Osteoblast (primary cell): ENCODE measurements around the gene RAG1. TPM values are rescaled to one million over a fixed set of nuclear protein-coding genes. Genes with fewer than 3 reads are reported as not detected.

ENCODE experiments used
- DNase-seq: peaks from one replicate; pipeline ENCODE4 v3.0.0; 2011; ENCODE audit warnings: low spot score, mixed read lengths; ENCODE audit not compliant: insufficient read length; ENCODE audit errors: missing footprints
- H2AFZ ChIP-seq: 2 replicates; pipeline ENCODE4 v1.6.0; 2011; ENCODE audit warnings: mild to moderate bottlenecking, low read length
- H3K27ac ChIP-seq: 2 replicates; pipeline ENCODE4 v1.5.1; 2011; ENCODE audit warnings: mild to moderate bottlenecking, low read depth, low read length, moderate library complexity
- H3K27me3 ChIP-seq: 2 replicates; pipeline ENCODE4 v1.6.0; 2012; ENCODE audit warnings: mild to moderate bottlenecking, control low read depth, inconsistent platforms, low read length, moderate library complexity; ENCODE audit not compliant: insufficient read depth
- H3K36me3 ChIP-seq: 2 replicates; pipeline ENCODE4 v1.5.1; 2011; ENCODE audit warnings: mild to moderate bottlenecking, low read length, control low read depth, moderate library complexity; ENCODE audit not compliant: insufficient read depth
- H3K4me1 ChIP-seq: 2 replicates; pipeline ENCODE4 v1.5.1; 2011; ENCODE audit warnings: mild to moderate bottlenecking, low read length, control low read depth, moderate library complexity; ENCODE audit not compliant: insufficient read depth
- H3K4me2 ChIP-seq: 2 replicates; pipeline ENCODE4 v1.6.0; 2011; ENCODE audit warnings: mild to moderate bottlenecking, low read length; ENCODE audit not compliant: insufficient read depth
- H3K4me3 ChIP-seq: fragments of 200-600 bp; sonication (generic); 3 replicates; pipeline ENCODE4 v1.5.1; 2012; ENCODE audit warnings: mild to moderate bottlenecking, low read length, inconsistent platforms; ENCODE audit not compliant: insufficient read depth
- H3K79me2 ChIP-seq: 2 replicates; pipeline ENCODE4 v1.6.0; 2012; ENCODE audit warnings: mild to moderate bottlenecking, low read length, control low read depth, inconsistent platforms; ENCODE audit not compliant: insufficient read depth
- H3K9me3 ChIP-seq: 2 replicates; pipeline ENCODE4 v1.5.1; 2011; ENCODE audit warnings: low read depth, low read length, control low read depth
- H4K20me1 ChIP-seq: 2 replicates; pipeline ENCODE4 v1.6.0; 2012; ENCODE audit warnings: mild to moderate bottlenecking, low read length, control low read depth; ENCODE audit not compliant: insufficient read depth
- total RNA-seq: library from RNA; depleted of rRNA; stranded (reverse); fragments of >200 nt; gene quantifications from 2 replicates; pipeline ENCODE4 v1.2.3, GENCODE V29; 2012
- TF ChIP-seq, protein P1 (sequence below): IDR thresholded peaks from 2 replicates; pipeline ENCODE4 v1.5.1; 2011; ENCODE audit warnings: mild to moderate bottlenecking, low read depth, low read length, moderate library complexity; ENCODE audit errors: extremely low read depth

Gene RAG1
- total RNA-seq, 1 donor, result 0.36 TPM

DNA sequence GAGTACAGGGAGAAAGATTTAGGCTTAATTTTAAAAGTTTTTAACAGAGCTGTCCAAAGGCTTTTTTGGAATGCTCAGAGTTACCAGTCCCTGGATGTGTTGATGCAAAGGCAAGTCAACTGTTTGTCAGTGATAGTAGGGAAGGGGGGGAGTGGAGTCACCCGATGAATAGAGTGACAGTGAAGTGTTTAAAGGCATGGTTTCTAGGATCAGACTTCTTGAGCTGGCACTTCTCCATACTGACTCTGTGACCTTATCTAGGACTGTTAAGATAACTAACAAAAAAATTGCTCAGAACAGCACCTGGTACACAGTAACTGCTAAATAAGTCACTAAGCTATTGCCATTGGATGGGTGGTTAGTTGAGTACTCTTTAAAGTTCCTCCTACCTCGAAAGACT lies 41.6 kb downstream of the RAG1 start:
- Histone ChIP-seq H4K20me1 (no peaks in the 10 kb centered on the region), H3K27ac (no peak overlapping the region), H3K4me1 (no peaks in the 10 kb centered on the region), H2AFZ (no peak overlapping the region), H3K9me3 (no peaks in the 10 kb centered on the region), H3K27me3 (no peaks in the 10 kb centered on the region), H3K36me3 (no peaks in the 10 kb centered on the region), H3K4me2 (no peak overlapping the region), H3K79me2 (no peaks in the 10 kb centered on the region), H3K4me3 (no peak overlapping the region)
- TF ChIP-seq, protein P1, sequence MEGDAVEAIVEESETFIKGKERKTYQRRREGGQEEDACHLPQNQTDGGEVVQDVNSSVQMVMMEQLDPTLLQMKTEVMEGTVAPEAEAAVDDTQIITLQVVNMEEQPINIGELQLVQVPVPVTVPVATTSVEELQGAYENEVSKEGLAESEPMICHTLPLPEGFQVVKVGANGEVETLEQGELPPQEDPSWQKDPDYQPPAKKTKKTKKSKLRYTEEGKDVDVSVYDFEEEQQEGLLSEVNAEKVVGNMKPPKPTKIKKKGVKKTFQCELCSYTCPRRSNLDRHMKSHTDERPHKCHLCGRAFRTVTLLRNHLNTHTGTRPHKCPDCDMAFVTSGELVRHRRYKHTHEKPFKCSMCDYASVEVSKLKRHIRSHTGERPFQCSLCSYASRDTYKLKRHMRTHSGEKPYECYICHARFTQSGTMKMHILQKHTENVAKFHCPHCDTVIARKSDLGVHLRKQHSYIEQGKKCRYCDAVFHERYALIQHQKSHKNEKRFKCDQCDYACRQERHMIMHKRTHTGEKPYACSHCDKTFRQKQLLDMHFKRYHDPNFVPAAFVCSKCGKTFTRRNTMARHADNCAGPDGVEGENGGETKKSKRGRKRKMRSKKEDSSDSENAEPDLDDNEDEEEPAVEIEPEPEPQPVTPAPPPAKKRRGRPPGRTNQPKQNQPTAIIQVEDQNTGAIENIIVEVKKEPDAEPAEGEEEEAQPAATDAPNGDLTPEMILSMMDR, result no peak
- DNase-seq, result no peak

DNA sequence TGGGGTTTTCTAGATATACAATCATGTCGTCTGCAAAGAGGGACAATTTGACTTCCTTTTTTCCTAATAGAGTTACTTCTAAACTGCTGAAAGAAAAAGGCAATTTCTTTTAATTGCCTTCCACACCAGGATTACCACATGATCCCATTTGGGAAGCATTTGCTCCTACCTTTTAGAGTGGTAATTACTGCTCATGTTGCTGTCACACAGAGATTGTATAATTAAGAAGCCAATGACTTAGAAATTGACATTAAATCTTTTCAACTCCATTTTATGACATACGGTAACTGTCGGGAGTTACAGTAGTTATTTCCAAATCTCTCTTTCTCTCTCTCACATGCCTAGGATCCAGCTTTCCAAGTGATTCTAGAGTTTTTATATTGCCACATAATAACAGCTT lies 48.0 kb downstream of the RAG1 start:
- H3K36me3 ChIP-seq, result no peaks in the 10 kb centered on the region
- no peaks in the 10 kb centered on the region for H3K79me2 ChIP-seq
- H3K4me1 ChIP-seq, result peaks cover 3% of the 10 kb centered on the region
- no peak overlapping the region for H3K4me2 ChIP-seq
- H3K27me3 ChIP-seq, result no peaks in the 10 kb centered on the region
- TF ChIP-seq, protein P1, result no peak
- H2AFZ ChIP-seq, result no peak overlapping the region
- H4K20me1 ChIP-seq, result peaks cover 3% of the 10 kb centered on the region
- no peaks in the 10 kb centered on the region for H3K9me3 ChIP-seq
- DNase-seq, result no peak
- H3K27ac ChIP-seq, result no peak overlapping the region
- H3K4me3 ChIP-seq, result no peak overlapping the region

DNA sequence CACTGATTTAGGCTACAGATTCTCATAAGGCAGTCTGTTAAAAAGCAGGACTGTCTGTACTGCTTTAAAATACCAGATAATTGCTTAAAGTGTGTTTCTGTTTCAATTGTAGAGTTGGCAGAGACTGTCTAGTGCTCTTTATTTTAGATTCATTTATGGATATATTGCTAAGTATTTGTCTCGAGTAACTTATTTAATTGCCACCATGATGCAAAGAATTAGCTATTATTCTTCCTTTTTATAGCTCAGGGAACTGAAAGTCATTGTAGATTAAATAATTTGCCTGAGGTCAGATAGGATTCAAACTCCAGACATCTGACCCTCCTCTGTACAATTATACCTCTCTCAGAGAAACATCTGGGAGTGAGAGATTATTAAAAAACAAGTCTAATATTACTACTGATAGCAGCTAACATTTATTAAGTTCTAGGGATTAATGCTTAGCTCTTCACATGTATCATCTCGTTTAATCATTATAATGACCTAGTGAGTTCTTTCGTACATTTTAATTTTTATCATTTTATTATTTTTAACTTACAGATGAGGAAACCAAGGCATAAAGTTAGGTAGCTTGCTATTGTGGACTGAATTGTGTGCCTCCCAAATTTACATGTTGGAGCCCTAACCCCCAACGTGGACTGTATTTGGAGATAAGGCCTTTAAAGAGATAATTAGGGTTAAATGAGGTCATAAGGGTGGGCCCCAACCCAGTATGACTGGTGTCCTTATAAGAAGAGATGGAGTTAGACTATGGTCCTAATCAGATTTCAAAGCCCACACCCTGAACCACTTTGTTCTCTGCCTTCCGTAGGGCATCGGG lies 49.9 kb downstream of the RAG1 start:
- H3K27ac ChIP-seq, result no peak overlapping the region
- peaks cover 3% of the 10 kb centered on the region for H3K4me1 ChIP-seq
- no peaks in the 10 kb centered on the region for H3K36me3 ChIP-seq
- H3K79me2 ChIP-seq, result no peaks in the 10 kb centered on the region
- H3K4me2 ChIP-seq, result no peak overlapping the region
- DNase-seq, result no peak
- TF ChIP-seq, protein P1, result no peak
- H3K9me3 ChIP-seq, result no peaks in the 10 kb centered on the region
- H2AFZ ChIP-seq, result no peak overlapping the region
- H3K27me3 ChIP-seq, result no peaks in the 10 kb centered on the region
- H3K4me3 ChIP-seq, result no peak overlapping the region
- H4K20me1 ChIP-seq, result peaks cover 5% of the 10 kb centered on the region

DNA sequence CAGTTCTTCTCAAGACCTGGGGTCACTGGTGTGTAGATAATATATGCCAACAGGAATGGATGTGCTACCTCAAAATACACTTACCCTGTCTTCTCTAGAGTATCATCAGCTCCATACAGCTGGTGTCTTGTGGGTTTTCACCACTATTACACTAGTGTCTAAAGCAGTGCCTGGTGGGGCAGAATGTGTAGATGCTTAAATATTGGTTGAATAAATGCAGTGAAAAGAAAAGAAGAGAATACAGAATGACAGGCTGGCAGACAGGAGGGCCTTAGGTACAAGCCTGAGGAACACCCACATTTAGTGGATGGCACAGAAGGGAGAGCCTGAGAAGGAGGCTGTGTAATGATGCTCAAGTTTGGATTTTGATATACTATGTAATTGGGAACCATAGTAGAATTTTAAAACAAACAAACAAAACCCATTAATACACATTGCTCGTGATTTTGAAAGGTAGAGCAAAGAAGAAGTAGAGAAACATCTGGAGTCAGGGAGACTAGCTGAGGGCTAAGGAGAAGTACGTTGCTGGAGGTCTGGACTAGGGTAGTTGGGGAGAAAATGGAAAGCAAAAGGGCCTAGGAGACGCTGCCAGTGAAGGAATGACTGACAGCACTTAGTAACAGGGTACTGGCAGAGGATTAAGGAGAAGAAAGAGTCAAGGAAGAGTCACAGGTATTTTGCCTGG lies 50.7 kb downstream of the RAG1 start:
- H3K27ac ChIP-seq, result no peak overlapping the region
- H3K27me3 ChIP-seq, result no peaks in the 10 kb centered on the region
- no peak overlapping the region for H2AFZ ChIP-seq
- H3K36me3 ChIP-seq, result no peaks in the 10 kb centered on the region
- peaks cover 3% of the 10 kb centered on the region for H3K4me1 ChIP-seq
- DNase-seq, result no peak
- peaks cover 5% of the 10 kb centered on the region for H4K20me1 ChIP-seq
- TF ChIP-seq, protein P1, result no peak
- H3K4me2 ChIP-seq, result no peak overlapping the region
- no peak overlapping the region for H3K4me3 ChIP-seq
- H3K79me2 ChIP-seq, result no peaks in the 10 kb centered on the region
- H3K9me3 ChIP-seq, result no peaks in the 10 kb centered on the region
